ENCODE measurements around the gene RABGAP1L.
A peak's percentile ranks its signal among the peaks of the same experiment; 100 is the strongest.
"Not testable (repeated sequence)": the region's sequence is repeated elsewhere in the genome, so short reads cannot be mapped to it uniquely, and the experiment has no call there.

RABGAP1L gene

DNA sequence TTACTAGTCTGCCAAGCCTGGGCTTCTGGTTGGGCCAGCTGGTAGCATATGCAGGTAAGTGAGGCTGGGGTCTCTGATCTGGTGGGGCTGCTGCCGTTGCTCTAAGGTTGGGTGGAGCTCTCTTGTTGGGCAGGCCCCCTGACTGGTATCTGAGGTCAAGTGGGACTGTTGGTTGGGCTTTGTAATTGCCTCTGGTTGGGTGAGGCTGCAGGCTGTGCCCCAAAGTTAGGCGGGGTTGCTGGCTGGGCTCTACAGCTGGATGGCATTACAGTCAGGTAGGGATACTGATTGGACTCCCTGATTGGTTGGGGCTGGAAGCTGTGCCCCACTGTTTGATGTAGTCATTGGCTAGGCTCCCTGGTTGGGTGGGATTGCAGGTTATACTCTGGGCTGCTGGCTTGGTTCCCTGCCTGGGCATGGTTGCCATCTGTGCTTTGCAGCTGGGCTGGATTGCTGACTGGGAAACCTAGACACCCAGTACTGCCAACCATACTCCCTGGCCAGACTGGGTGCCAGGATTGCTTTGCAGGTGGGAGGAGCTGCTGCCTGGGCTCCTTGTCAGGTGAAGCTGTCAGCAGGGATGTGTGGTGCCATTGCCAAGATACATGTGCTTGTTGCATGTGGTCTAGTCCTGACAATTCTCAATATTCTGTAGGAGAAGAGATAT is 130.5 kb downstream of the RABGAP1L start:
- DNase-seq (ENCODE audit: low spot score), result no peak
- no peak for FAIRE-seq

- FAIRE-seq, result no peak
- DNase-seq (ENCODE audit: low spot score), result no peak
Measured at GRCh38 chr1:174291059-174291458, 131.7 kb downstream of the RABGAP1L start.

- no peak for FAIRE-seq
- DNase-seq (ENCODE audit: low spot score), result no peak
Measured at GRCh38 chr1:174296309-174296708, 137.0 kb downstream of the RABGAP1L start.

DNA sequence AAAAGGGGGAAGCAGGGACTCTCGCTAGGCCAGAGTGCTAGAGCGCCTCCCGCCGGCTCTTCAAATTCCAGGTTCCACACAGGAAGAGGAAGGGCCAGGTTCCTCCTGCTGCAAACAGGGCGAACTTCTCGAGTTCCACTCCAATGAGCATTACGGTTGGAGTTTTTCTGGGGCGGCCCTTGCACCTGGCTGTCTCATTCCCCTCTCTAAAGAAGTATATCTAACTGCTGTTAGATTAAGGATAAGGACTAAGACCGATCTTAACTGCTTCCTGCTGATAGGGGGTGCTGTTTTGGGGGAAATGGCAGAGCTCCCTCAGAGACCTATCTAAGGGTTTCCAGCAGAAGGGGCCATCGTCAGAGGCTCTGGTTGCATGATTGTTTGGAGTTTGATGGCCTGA is 138.0 kb downstream of the RABGAP1L start:
- DNase-seq (ENCODE audit: low spot score), result no peak

GRCh38 chr1:174301295-174302077 is 142.2 kb downstream of the RABGAP1L start:
- DNase-seq (ENCODE audit: low spot score) (no peak), FAIRE-seq (no peak)

More for the DNA sequence above, 138.0 kb downstream of the RABGAP1L start:
- FAIRE-seq, result no peak

GRCh38 chr1:174308604-174309003 is 149.3 kb downstream of the RABGAP1L start:
- FAIRE-seq (no peak), DNase-seq (ENCODE audit: low spot score) (no peak)

GRCh38 chr1:174309490-174309889 is 150.2 kb downstream of the RABGAP1L start:
- no peak for DNase-seq (ENCODE audit: low spot score)
- FAIRE-seq, result no peak

DNA sequence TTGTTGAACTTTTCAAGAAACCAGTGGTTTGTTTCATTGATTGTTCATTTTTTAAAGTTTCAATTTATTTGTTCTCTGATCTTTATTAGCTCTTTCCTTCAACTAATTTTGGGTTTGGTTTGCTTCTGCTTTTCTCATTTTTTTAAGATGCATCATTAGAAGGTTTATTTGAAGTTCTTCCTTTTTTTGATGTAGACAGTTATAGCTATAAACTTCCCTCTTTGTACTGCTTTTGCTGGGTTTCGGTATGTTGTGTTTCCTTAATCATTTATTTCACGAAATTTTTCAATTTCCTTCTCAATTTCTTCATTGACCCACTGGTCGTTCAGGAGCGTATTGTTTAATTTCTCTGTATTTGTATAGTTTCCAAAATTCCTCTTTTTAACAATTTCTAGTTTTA is 155.1 kb downstream of the RABGAP1L start:
- FAIRE-seq, result no peak
- no peak for DNase-seq (ENCODE audit: low spot score)

DNA sequence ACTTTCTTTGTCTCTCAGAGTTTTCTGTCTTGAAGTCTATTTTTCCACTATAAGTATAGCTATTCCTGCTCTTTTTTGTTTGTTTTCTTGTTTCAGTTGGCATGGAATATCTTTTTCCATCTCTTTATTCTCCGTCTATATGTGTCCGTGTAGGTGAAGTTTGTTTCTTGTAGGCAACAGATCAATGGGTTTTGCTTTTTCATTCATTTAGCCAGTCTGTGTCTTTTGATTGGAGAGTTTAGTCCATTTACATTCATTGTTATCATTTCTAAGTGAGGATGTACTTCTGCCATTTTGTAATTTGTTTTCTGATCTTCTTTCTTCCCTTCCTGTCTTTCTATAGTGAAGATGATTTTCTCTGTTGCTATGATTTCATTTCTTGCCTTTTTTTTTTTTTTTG is 155.9 kb downstream of the RABGAP1L start:
- DNase-seq (ENCODE audit: low spot score) (no peak), FAIRE-seq (no peak)

DNA sequence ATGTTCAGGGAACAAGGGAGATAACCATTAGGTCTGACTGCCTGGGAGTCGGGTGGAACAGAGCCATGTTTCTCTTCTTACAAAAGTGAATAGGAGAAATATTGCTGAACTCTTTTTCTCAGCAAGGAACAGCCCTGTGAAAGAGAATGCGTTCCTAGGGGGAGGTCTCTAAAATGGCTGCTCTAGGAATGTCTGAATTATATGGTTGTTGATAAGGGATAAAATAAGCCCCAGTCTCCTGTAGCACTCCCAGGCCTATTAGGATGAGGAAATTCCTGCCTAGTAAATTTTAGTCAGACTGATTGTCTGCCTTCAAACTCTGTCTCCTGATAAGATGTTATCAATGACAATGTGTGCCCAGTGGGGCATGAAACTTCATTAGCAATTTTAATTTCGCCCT is 161.6 kb downstream of the RABGAP1L start:
- not testable (repeated sequence) for FAIRE-seq; DNase-seq (ENCODE audit: low spot score)

- DNase-seq (ENCODE audit: low spot score), result no peak
- FAIRE-seq, result no peak
Measured at GRCh38 chr1:174322202-174322862, 163.0 kb downstream of the RABGAP1L start.

DNA sequence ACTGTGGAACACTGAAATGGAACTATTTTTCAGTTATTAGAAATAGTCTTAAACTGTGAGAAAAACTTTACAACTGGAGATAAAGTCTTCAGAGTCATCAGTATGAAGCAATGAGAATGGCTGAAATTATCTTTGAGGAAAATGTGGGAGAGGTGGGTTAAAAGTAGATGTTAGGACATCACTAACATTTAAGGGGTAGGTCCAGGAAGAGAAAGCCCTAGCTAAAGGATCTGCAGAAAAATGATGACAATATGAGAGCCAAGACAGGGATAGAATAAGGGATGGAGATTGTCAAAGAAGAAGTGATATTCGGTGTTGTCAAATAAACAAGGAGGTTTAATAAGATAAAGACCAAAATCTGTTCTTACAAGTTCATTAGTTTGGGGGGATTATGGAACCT is 165.2 kb downstream of the RABGAP1L start:
- FAIRE-seq, result no peak
- no peak for DNase-seq (ENCODE audit: low spot score)

GRCh38 chr1:174324939-174325338 is 165.6 kb downstream of the RABGAP1L start:
- FAIRE-seq (no peak), DNase-seq (ENCODE audit: low spot score) (no peak)

- FAIRE-seq, result no peak
Measured at GRCh38 chr1:174326278-174326677, 167.0 kb downstream of the RABGAP1L start.

GRCh38 chr1:174333437-174333836 is 174.1 kb downstream of the RABGAP1L start:
- FAIRE-seq, result no peak
- no peak for DNase-seq (ENCODE audit: low spot score)

More at GRCh38 chr1:174326278-174326677, 167.0 kb downstream of the RABGAP1L start:
- DNase-seq (ENCODE audit: low spot score), result no peak

- FAIRE-seq (no peak), DNase-seq (ENCODE audit: low spot score) (no peak)
Measured at GRCh38 chr1:174337000-174337681, 177.8 kb downstream of the RABGAP1L start.

DNA sequence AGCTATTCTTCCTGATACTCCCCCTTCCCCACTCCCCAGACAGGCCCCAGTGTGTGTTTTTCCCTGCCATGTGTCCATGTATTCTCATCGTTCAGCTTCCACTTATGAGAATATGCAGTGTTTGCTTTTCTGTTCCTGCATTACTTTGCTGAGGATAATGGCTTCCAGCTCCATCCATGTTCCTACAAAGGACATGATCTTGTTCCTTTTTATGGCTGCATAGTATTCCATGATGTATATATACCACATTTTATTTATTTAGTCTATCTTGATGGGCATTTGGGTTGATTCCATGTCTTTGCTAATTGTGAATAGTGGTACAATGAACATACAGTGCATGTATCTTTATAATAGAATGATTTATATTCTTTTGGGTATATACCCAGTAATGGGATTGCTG is 181.1 kb downstream of the RABGAP1L start:
- not testable (repeated sequence) for DNase-seq (ENCODE audit: low spot score); FAIRE-seq

DNA sequence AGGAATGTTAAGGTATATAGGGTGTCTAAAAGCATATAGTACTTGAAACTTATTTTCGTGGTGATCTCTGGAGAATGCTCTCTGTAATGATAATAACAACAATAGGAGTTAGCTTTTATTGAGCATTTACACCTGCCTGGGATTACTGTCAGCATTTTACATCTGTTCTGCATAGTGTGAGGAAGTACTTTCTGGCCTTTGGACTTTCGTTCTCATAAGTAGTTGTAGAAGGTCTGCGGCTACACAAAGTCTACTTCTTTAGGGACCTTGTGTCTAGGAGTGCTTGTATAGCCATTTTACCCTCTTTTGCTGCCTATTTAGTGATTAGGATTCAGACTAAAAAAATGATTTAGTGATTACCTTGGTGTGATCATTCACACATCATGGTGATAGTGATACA is 184.8 kb downstream of the RABGAP1L start:
- FAIRE-seq (no peak), DNase-seq (ENCODE audit: low spot score) (no peak)

- peak; percentile 52 for FAIRE-seq
Measured at GRCh38 chr1:174352117-174352516, 192.8 kb downstream of the RABGAP1L start.

GRCh38 chr1:174352883-174353608 is 193.7 kb downstream of the RABGAP1L start:
- FAIRE-seq (no peak), DNase-seq (ENCODE audit: low spot score) (no peak)

More at GRCh38 chr1:174352117-174352516, 192.8 kb downstream of the RABGAP1L start:
- DNase-seq (ENCODE audit: low spot score), result no peak

GRCh38 chr1:174358344-174358743 is 199.0 kb downstream of the RABGAP1L start:
- FAIRE-seq (no peak), DNase-seq (ENCODE audit: low spot score) (no peak)
